GM21717 (cell line): ENCODE data around the gene NLRC5.
"Not testable (repeated sequence)": the region's sequence is repeated elsewhere in the genome, so short reads cannot be mapped to it uniquely, and the experiment has no call there.

Experiments
- ATAC-seq: cut with Tn5 transposase; IDR thresholded peaks from one replicate; pipeline ENCODE4 v1.9.1; 2021; ENCODE audit warnings: mild to moderate bottlenecking, moderate library complexity; ENCODE audit not compliant: unreplicated experiment

NLRC5 gene

GRCh38 chr16:56982695-56983094 lies 6.7 kb upstream of the NLRC5 start:
- no peak for ATAC-seq

GRCh38 chr16:56983211-56983751 lies 6.1 kb upstream of the NLRC5 start:
- no peak for ATAC-seq

- ATAC-seq: no peak
Observed at GRCh38 chr16:56984639-56985038, 4.7 kb upstream of the NLRC5 start.

GRCh38 chr16:56985288-56985961 lies 3.9 kb upstream of the NLRC5 start:
- no peak for ATAC-seq

GRCh38 chr16:56985962-56986360 lies 3.4 kb upstream of the NLRC5 start:
- no peak for ATAC-seq

GRCh38 chr16:56986361-56986760 lies 3.0 kb upstream of the NLRC5 start:
- ATAC-seq: no peak

GRCh38 chr16:56986908-56987307 lies 2.4 kb upstream of the NLRC5 start:
- not testable (repeated sequence) for ATAC-seq

GRCh38 chr16:56987692-56988091 lies 1.7 kb upstream of the NLRC5 start:
- no peak for ATAC-seq

GRCh38 chr16:56988161-56988947 lies 1.0 kb upstream of the NLRC5 start:
- no peak for ATAC-seq

- ATAC-seq: no peak
Observed at GRCh38 chr16:56989988-56990387, 631 bp downstream of the NLRC5 start.

- no peak for ATAC-seq
Observed at GRCh38 chr16:56990407-56991286, 1.3 kb downstream of the NLRC5 start.

- not testable (repeated sequence) for ATAC-seq
Observed at GRCh38 chr16:56992431-56992830, 3.1 kb downstream of the NLRC5 start.

- ATAC-seq: no peak
Observed at GRCh38 chr16:56993204-56993603, 3.8 kb downstream of the NLRC5 start.

- ATAC-seq: no peak
Observed at GRCh38 chr16:56994311-56994710, 5.0 kb downstream of the NLRC5 start.

GRCh38 chr16:56995136-56995805 lies 5.9 kb downstream of the NLRC5 start:
- no peak for ATAC-seq

- ATAC-seq: no peak
Observed at GRCh38 chr16:56997264-56997663, 7.9 kb downstream of the NLRC5 start.

GRCh38 chr16:56997931-56998330 lies 8.6 kb downstream of the NLRC5 start:
- ATAC-seq: no peak

- no peak for ATAC-seq
Observed at GRCh38 chr16:56998352-56998751, 9.0 kb downstream of the NLRC5 start.

GRCh38 chr16:56998861-56999260 lies 9.5 kb downstream of the NLRC5 start:
- no peak for ATAC-seq

- no peak for ATAC-seq
Observed at GRCh38 chr16:56999409-57000270, 10.3 kb downstream of the NLRC5 start.
